Mesenchymal stem cell (in vitro differentiated cells and primary cell): ENCODE data around the gene HTT.
A peak's percentile ranks its signal among the peaks of the same experiment; 100 is the strongest.

ENCODE experiments used
- DNase-seq: peaks from one replicate; pipeline ENCODE4 v3.0.0-alpha.2; 2013
- H2AFZ ChIP-seq: one replicate; pipeline ENCODE4 v1.6.1; 2013; ENCODE audit warnings: low read depth, mild to moderate bottlenecking, control low read depth, inconsistent platforms, low read length, moderate library complexity
- H2AK5ac ChIP-seq: 2 replicates; pipeline ENCODE4 v1.6.1; 2013; ENCODE audit warnings: low read length, moderate library complexity, mild to moderate bottlenecking, inconsistent platforms; ENCODE audit not compliant: severe bottlenecking
- H2BK120ac ChIP-seq: one replicate; pipeline ENCODE4 v1.6.1; 2013; ENCODE audit warnings: low read depth, mild to moderate bottlenecking, inconsistent platforms, low read length, moderate library complexity
- H2BK12ac ChIP-seq, 2 experiments: one replicate each; pipeline ENCODE4 v1.6.1; 2013; ENCODE audit warnings: inconsistent platforms in 2 of 2, low read length in 2 of 2, mild to moderate bottlenecking in 2 of 2, moderate library complexity in 2 of 2, control low read depth in 1 of 2
- H2BK15ac ChIP-seq: one replicate; pipeline ENCODE4 v1.6.1; 2013; ENCODE audit warnings: mild to moderate bottlenecking, low read depth, inconsistent platforms; ENCODE audit not compliant: poor library complexity, severe bottlenecking
- H2BK5ac ChIP-seq: 2 replicates; pipeline ENCODE4 v1.6.1; 2013; ENCODE audit warnings: low read depth, mild to moderate bottlenecking, low read length, control low read depth, inconsistent platforms; ENCODE audit not compliant: poor library complexity, severe bottlenecking
- H3K14ac ChIP-seq, 2 experiments: one replicate each; pipeline ENCODE4 v1.6.1; 2013; ENCODE audit warnings: inconsistent platforms in 2 of 2, low read length in 2 of 2, control low read depth in 1 of 2, mild to moderate bottlenecking in 1 of 2, moderate library complexity in 1 of 2
- H3K18ac ChIP-seq, 2 experiments: one replicate each; pipeline ENCODE4 v1.6.1; 2013; ENCODE audit warnings: inconsistent platforms in 2 of 2, low read length in 2 of 2, control low read depth in 1 of 2, low read depth in 1 of 2, mild to moderate bottlenecking in 1 of 2
- H3K23ac ChIP-seq, 2 experiments: one replicate each; pipeline ENCODE4 v1.6.1; 2013; ENCODE audit warnings: inconsistent platforms in 2 of 2, low read length in 2 of 2, mild to moderate bottlenecking in 2 of 2, moderate library complexity in 2 of 2, control low read depth in 1 of 2
- H3K27ac ChIP-seq: 2 replicates; pipeline ENCODE4 v1.5.1; 2013; ENCODE audit warnings: mild to moderate bottlenecking, moderate library complexity, low read length, control low read depth, inconsistent platforms; ENCODE audit not compliant: poor library complexity, severe bottlenecking
- H3K27me3 ChIP-seq, 2 experiments: 2 replicates each; pipeline versions ENCODE4 v1.6.1 to v1.7.0; 2013; ENCODE audit warnings: low read length in 2 of 2, mild to moderate bottlenecking in 2 of 2, moderate library complexity in 2 of 2, control low read depth in 1 of 2, inconsistent platforms in 1 of 2; ENCODE audit not compliant: control insufficient read depth in 1 of 2, insufficient read depth in 1 of 2
- H3K36me3 ChIP-seq, 2 experiments: 2 replicates each; pipeline versions ENCODE4 v1.6.1 to v1.7.0; 2013; ENCODE audit warnings: low read length in 2 of 2, control low read depth in 1 of 2, inconsistent platforms in 1 of 2, low read depth in 1 of 2, mild to moderate bottlenecking in 1 of 2; ENCODE audit not compliant: insufficient read depth in 2 of 2, control insufficient read depth in 1 of 2
- H3K4ac ChIP-seq, 2 experiments: one replicate each; pipeline ENCODE4 v1.6.1; 2013; ENCODE audit warnings: inconsistent platforms in 2 of 2, low read length in 2 of 2, mild to moderate bottlenecking in 2 of 2, moderate library complexity in 2 of 2, control low read depth in 1 of 2, low read depth in 1 of 2
- H3K4me1 ChIP-seq: 2 replicates; pipeline ENCODE4 v1.6.1; 2013; ENCODE audit warnings: low read depth, low read length, control low read depth; ENCODE audit not compliant: control insufficient read depth, insufficient read depth
- H3K4me2 ChIP-seq: 2 replicates; pipeline ENCODE4 v1.6.1; 2013; ENCODE audit warnings: low read length, mild to moderate bottlenecking, inconsistent platforms; ENCODE audit not compliant: poor library complexity, severe bottlenecking
- H3K4me3 ChIP-seq, 2 experiments: 2 replicates each; pipeline versions ENCODE4 v1.5.1 to v1.7.0; 2013; ENCODE audit warnings: low read length in 2 of 2, mild to moderate bottlenecking in 2 of 2, control low read depth in 1 of 2, low read depth in 1 of 2; ENCODE audit not compliant: insufficient read depth in 1 of 2
- H3K79me1 ChIP-seq: replicated peaks from 2 replicates; pipeline ENCODE4 v1.6.1; 2013; ENCODE audit warnings: mild to moderate bottlenecking, control low read depth, low read length, inconsistent platforms; ENCODE audit not compliant: poor library complexity, severe bottlenecking
- H3K9ac ChIP-seq: 2 replicates; pipeline ENCODE4 v1.7.0; 2013; ENCODE audit warnings: mild to moderate bottlenecking, low read length, moderate library complexity
- H3K9me3 ChIP-seq: 2 replicates; pipeline ENCODE4 v1.7.0; 2013; ENCODE audit warnings: mild to moderate bottlenecking, low read length; ENCODE audit not compliant: control insufficient read depth
- H4K8ac ChIP-seq: one replicate; pipeline ENCODE4 v1.6.1; 2013; ENCODE audit warnings: inconsistent platforms, mild to moderate bottlenecking, low read length, moderate library complexity
- H4K91ac ChIP-seq: one replicate; pipeline ENCODE4 v1.6.1; 2013; ENCODE audit warnings: mild to moderate bottlenecking, low read length, inconsistent platforms
- WGBS: methylation state at CpG from one replicate; pipeline ENCODE4 v1.1.7; 2013; ENCODE audit warnings: mixed read lengths; 5-methylcytosine and 5-hydroxymethylcytosine counted together

Gene HTT

DNA sequence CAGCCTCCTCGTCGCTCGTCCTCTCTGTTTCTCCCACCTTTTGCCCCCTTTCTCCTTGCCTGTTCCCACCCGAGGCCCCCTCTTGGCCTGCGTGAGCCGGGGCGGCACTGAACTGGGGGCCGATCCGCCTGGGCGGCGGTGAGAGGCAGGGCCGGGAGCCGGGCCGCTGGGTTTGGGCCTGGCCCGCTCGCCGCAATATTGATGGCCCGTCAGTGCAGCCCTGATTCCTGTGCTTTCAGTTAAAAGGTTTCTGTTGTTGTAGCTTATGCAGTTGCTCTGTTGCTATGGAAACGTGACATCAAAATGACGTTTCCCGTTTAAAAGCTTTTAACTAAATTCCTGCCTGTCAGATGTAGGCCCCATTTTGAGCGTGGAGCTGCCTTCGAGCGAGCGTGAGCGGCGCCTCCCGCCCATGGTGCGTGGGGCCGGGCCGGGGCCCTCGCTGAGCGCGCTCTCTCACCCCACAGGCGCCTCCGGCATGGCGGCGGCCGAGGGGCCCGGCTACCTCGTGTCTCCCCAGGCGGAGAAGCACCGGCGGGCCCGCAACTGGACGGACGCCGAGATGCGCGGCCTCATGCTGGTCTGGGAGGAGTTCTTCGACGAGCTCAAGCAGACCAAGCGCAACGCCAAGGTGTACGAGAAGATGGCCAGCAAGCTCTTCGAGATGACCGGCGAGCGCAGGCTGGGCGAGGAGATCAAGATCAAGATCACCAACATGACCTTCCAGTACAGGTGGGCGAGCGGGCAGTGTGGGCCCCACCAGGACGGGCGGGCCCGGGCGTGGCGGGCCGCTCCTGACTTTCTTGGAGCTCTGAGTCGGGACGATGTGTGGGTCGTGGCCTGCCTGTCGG is 174.6 kb downstream of the HTT start, which contains the start of gene MSANTD1:
MSANTD1 (plus strand) TSS at position 349 of the 851 bp plus-strand sequence; CDS start at position 413, 64 bp downstream.
- Histone ChIP-seq H2BK12ac (no peak within 1 kb of the TSS), H4K8ac (no peak within 1 kb of the TSS), H3K14ac (peak within 1 kb of the TSS in 1 of 2 experiments; percentile 51), H3K27me3 (no peaks in the 10 kb centered on the region), H4K91ac (no peak within 1 kb of the TSS), H3K4ac (no peak within 1 kb of the TSS), H3K4me3 (no peak within 1 kb of the TSS), H3K9ac (peak within 1 kb of the TSS; percentile 22), H3K79me1 (no peaks in the 10 kb centered on the region), H3K27ac (no peak within 1 kb of the TSS), H2AK5ac (no peak within 1 kb of the TSS), H2BK15ac (no peak within 1 kb of the TSS), H2BK5ac (no peak within 1 kb of the TSS), H3K23ac (no peak within 1 kb of the TSS), H3K36me3 (peaks cover 5 to 38% of the 10 kb centered on the region in 2 experiments), H3K18ac (no peak within 1 kb of the TSS), H3K4me2 (no peak within 1 kb of the TSS), H3K9me3 (no peaks in the 10 kb centered on the region), H2AFZ (no peak within 1 kb of the TSS), H2BK120ac (no peak within 1 kb of the TSS), H3K4me1 (peaks cover 26% of the 10 kb centered on the region)
- peak; percentile 70 for DNase-seq
- WGBS, result 94% methylated on average over 72 of the region's 72 CpGs

DNA sequence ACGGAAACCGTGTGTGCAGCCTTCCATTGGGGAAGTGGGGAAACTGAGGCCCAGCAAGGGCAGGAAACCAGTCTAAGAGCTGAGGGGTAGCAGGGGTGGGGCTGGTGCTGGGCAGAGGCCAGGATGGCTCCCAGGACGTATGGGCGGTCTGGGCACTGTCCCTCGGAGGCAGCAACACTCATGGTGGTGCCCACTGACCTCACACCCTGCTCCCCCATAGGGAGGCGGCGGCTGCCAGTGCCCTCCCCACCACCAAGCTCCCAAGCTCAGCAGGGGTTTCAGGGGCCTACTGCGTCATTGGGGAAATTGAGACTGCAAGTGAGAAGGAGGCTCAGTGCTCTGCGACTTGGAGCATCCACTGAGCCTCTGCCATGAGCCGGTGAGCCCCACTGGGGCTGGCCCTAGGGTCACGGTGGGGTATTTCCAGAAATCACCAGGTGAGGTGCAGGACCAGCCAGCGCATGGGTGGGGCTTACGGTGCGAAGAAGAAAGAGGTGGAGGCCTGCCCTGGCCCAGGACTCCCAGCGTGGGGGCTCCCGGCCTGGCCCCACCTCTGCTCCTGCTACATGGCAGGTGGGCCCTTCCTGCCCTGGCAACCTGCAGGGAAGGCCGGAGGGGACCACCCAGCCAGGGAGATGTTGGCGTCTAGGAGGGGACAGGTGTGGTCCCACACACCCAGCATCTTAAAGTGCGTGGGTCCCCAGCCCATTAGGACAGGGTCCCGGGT is 175.4 kb downstream of the HTT start:
- H3K27me3 ChIP-seq, result no peaks in the 10 kb centered on the region
- no peaks in the 10 kb centered on the region for H3K9me3 ChIP-seq
- H3K27ac ChIP-seq, result no peak overlapping the region
- H4K91ac ChIP-seq, result no peak overlapping the region
- no peak overlapping the region for H2BK15ac ChIP-seq
- no peaks in the 10 kb centered on the region for H3K79me1 ChIP-seq
- no peak overlapping the region for H2BK12ac ChIP-seq
- H3K4me3 ChIP-seq, result no peak overlapping the region
- peaks cover 26% of the 10 kb centered on the region for H3K4me1 ChIP-seq
- WGBS, result 95% methylated on average over 19 of the region's 20 CpGs
- no peak overlapping the region for H2BK120ac ChIP-seq
- no peak overlapping the region for H3K4ac ChIP-seq
- H3K4me2 ChIP-seq, result no peak overlapping the region
- H2AFZ ChIP-seq, result no peak overlapping the region
- H3K18ac ChIP-seq, result no peak overlapping the region
- peaks cover 3 to 34% of the 10 kb centered on the region in 2 experiments for H3K36me3 ChIP-seq
- no peak overlapping the region for H2BK5ac ChIP-seq
- H2AK5ac ChIP-seq, result no peak overlapping the region
- no peak for DNase-seq
- H3K9ac ChIP-seq, result no peak overlapping the region
- peak overlapping the region in 1 of 2 experiments; percentile 19 for H3K14ac ChIP-seq
- H4K8ac ChIP-seq, result no peak overlapping the region
- H3K23ac ChIP-seq, result no peak overlapping the region

- no peak overlapping the region for H2AFZ ChIP-seq
- no peak overlapping the region for H2BK5ac ChIP-seq
- H3K4me3 ChIP-seq, result no peak overlapping the region
- H4K91ac ChIP-seq, result no peak overlapping the region
- no peak overlapping the region for H3K4ac ChIP-seq
- H3K27ac ChIP-seq, result no peak overlapping the region
- H2BK15ac ChIP-seq, result no peak overlapping the region
- no peak overlapping the region for H3K18ac ChIP-seq
- no peaks in the 10 kb centered on the region for H3K27me3 ChIP-seq
- peaks cover 26% of the 10 kb centered on the region for H3K4me1 ChIP-seq
- no peak for DNase-seq
- H3K23ac ChIP-seq, result no peak overlapping the region
- H2AK5ac ChIP-seq, result no peak overlapping the region
- WGBS, result 90% methylated on average over 14 of the region's 14 CpGs
- no peaks in the 10 kb centered on the region for H3K9me3 ChIP-seq
- H3K79me1 ChIP-seq, result no peaks in the 10 kb centered on the region
- no peak overlapping the region for H3K4me2 ChIP-seq
- no peak overlapping the region for H4K8ac ChIP-seq
- no peak overlapping the region for H3K9ac ChIP-seq
- H3K36me3 ChIP-seq, result peaks cover 0 to 28% of the 10 kb centered on the region in 2 experiments
- H2BK12ac ChIP-seq, result no peak overlapping the region
- H2BK120ac ChIP-seq, result no peak overlapping the region
- no peak overlapping the region for H3K14ac ChIP-seq
These were observed 176.0 kb downstream of the HTT start for GRCh38 chr4:3250438-3250955.
